ENCODE measurements around the gene INPP4B. TPM values are rescaled to one million over a fixed set of nuclear protein-coding genes. Genes with fewer than 3 reads are reported as not detected.

The INPP4B gene
- total RNA-seq, 1 donor: 46.9 TPM

GRCh38 chr4:142452161-142452855, 393.8 kb downstream of the INPP4B start:
- H3K27me3 ChIP-seq (ENCODE audit: insufficient read depth, low read length): no peaks in the 10 kb centered on the region
- no peaks in the 10 kb centered on the region for H3K4me1 ChIP-seq (ENCODE audit: insufficient read depth, low read length)
- H3K9me3 ChIP-seq (ENCODE audit: low read depth, low read length): no peaks in the 10 kb centered on the region
- H3K4me3 ChIP-seq (ENCODE audit: low read length): no peak overlapping the region

DNA sequence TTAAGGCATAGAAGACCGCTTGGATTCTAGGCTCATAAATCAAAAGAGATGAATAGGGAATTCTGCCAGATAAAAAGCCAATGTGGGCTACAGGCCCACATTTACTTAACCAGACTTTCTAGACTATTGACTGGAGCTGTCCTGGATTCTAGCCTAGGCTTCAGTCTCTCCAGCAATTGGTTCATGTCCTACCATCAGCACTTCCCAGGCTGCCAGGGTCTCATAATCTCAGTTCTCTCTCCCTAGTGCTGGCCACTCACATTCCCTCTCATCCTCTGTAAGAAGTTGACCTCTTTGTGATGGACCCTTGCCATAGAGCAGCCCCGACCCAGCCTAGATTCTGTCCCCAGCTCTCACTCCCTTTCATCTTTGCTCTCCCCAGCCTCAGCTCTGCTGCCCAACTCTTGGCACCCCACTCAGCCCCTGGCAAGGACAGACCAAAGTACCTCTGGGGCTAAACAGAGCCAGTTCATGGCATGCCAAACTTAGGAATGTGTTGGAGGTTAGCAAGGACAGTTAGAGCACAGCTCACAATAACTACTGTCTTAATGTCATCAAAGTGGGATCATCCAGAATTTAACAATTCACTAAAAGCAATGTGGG, 396.2 kb downstream of the INPP4B start:
- Histone ChIP-seq H3K4me3 (ENCODE audit: low read length) (no peak overlapping the region), H3K27me3 (ENCODE audit: insufficient read depth, low read length) (no peaks in the 10 kb centered on the region), H3K4me1 (ENCODE audit: insufficient read depth, low read length) (peaks cover 3% of the 10 kb centered on the region), H3K9me3 (ENCODE audit: low read depth, low read length) (no peaks in the 10 kb centered on the region)

DNA sequence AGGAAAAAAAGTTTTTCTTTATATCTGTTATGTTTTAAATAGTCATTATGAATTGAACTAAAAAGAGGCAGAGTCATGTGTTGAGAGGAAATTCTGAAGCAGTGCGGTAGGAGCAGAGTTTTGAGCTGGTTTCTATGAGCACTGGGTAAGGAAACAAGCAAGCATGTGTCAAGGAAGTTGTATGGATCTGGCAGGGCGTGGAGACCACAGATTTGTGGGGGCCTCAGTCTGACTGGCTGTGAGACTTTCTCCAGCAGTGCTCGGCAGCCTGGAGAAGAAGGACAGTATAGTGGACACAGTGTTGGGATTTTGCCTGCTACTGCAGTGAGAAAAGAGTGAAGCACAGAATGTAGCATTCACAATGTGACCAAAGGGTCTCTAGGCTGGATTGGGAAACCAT, 399.1 kb downstream of the INPP4B start:
- no peak overlapping the region for H3K4me3 ChIP-seq (ENCODE audit: low read length)
- H3K9me3 ChIP-seq (ENCODE audit: low read depth, low read length): no peaks in the 10 kb centered on the region
- peaks cover 3% of the 10 kb centered on the region for H3K4me1 ChIP-seq (ENCODE audit: insufficient read depth, low read length)
- no peaks in the 10 kb centered on the region for H3K27me3 ChIP-seq (ENCODE audit: insufficient read depth, low read length)

GRCh38 chr4:142443469-142443868, 402.6 kb downstream of the INPP4B start:
- H3K27me3 ChIP-seq (ENCODE audit: insufficient read depth, low read length): no peaks in the 10 kb centered on the region
- H3K4me1 ChIP-seq (ENCODE audit: insufficient read depth, low read length): peaks cover 3% of the 10 kb centered on the region
- no peak overlapping the region for H3K4me3 ChIP-seq (ENCODE audit: low read length)
- H3K9me3 ChIP-seq (ENCODE audit: low read depth, low read length): no peaks in the 10 kb centered on the region

GRCh38 chr4:142440093-142440492, 406.0 kb downstream of the INPP4B start:
- Histone ChIP-seq H3K4me3 (ENCODE audit: low read length) (no peak overlapping the region), H3K27me3 (ENCODE audit: insufficient read depth, low read length) (no peaks in the 10 kb centered on the region), H3K4me1 (ENCODE audit: insufficient read depth, low read length) (no peaks in the 10 kb centered on the region), H3K9me3 (ENCODE audit: low read depth, low read length) (no peaks in the 10 kb centered on the region)

DNA sequence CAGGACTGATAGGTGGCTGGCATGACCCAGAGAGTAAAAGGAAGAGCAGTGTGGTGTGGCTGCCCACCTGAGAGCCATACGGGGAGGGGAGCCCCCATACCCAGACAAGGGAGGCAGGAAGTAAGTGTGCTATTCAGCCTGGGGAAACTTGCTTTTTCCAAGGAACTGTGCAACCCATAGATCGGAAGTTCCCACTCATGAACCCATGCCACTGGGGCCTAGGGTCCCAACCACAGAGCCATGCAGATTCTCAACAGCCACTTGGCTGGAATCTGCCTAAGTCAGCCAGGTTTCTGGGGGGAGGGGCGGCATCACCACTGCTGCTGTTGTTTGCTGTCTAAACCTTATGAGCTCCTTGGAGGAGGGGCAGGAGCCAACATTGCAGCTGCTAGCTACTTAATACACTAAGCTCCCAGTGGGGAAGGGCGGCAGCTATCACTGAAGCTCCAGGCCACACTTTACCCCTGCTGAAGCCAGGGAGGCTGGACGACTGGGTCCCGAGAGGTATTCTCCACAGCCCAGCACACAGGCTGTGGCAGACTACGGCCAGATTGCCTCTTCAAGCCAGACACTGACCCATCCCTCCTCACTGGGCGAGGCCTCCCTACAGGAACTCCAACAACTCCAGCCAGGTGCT, 410.4 kb downstream of the INPP4B start:
- H3K4me1 ChIP-seq (ENCODE audit: insufficient read depth, low read length): no peaks in the 10 kb centered on the region

DNA sequence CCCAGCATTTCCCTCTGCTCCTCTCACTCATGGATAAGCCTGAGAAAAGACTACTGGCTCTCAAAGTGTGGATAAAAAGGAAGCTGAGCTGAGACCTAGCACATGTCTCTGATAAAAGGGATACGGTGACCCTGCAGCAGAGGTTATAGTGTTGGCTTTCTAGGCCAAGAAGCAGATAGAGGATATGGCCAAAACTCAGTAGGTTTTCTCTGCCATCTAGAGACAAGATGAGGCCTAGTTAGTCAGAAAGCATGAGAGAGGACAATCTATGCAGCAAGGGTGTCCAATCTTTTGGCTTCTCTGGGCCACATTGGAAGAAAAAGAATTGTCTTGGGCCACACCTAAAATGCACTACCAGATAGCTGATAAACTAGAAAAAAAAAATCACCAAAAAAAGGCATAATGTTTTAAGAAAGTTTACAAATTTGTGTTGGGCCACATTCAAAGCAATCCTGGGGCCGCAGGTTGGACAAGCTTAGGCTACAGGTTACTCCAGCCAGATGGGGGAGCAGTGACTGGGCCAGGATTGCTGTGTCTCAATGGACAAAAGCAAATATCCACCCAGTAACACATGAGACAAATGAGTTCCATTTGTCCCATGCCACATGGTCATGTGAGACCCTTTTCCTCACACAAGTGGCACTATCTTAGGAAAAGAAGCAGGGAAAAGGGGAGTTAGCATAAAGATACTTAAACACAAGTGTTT, 411.4 kb downstream of the INPP4B start:
- H3K4me3 ChIP-seq (ENCODE audit: low read length): no peak overlapping the region
- H3K27me3 ChIP-seq (ENCODE audit: insufficient read depth, low read length): no peaks in the 10 kb centered on the region
- H3K9me3 ChIP-seq (ENCODE audit: low read depth, low read length): no peaks in the 10 kb centered on the region
- H3K4me1 ChIP-seq (ENCODE audit: insufficient read depth, low read length): no peaks in the 10 kb centered on the region

More for the DNA sequence above, 410.4 kb downstream of the INPP4B start:
- H3K4me3 ChIP-seq (ENCODE audit: low read length): no peak overlapping the region
- H3K9me3 ChIP-seq (ENCODE audit: low read depth, low read length): no peaks in the 10 kb centered on the region
- H3K27me3 ChIP-seq (ENCODE audit: insufficient read depth, low read length): no peaks in the 10 kb centered on the region

DNA sequence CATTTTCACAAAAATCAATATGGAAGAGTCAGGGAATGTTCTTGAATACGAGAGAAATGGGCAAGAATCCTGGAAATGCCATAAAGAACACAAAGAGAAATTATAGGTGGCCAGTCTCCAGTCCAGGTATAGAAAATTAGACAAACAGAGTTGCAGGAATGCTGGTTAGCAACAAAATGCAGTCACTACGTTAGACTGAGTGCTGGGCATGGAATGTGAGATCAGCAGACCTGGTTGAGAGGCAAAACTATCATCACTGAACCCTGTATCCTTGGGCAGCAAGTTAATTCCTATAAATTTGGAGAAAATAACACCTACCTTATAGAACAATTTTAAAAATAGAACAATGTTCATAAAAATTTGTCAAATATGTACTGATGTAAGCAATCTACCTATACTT, 417.4 kb downstream of the INPP4B start:
- Histone ChIP-seq H3K9me3 (ENCODE audit: low read depth, low read length) (no peaks in the 10 kb centered on the region), H3K4me3 (ENCODE audit: low read length) (no peak overlapping the region), H3K4me1 (ENCODE audit: insufficient read depth, low read length) (no peaks in the 10 kb centered on the region), H3K27me3 (ENCODE audit: insufficient read depth, low read length) (no peaks in the 10 kb centered on the region)

- H3K4me3 ChIP-seq (ENCODE audit: low read length): no peak overlapping the region
- H3K4me1 ChIP-seq (ENCODE audit: insufficient read depth, low read length): no peaks in the 10 kb centered on the region
- no peaks in the 10 kb centered on the region for H3K27me3 ChIP-seq (ENCODE audit: insufficient read depth, low read length)
- no peaks in the 10 kb centered on the region for H3K9me3 ChIP-seq (ENCODE audit: low read depth, low read length)
Observed at GRCh38 chr4:142427456-142427855, 418.6 kb downstream of the INPP4B start.

GRCh38 chr4:142423861-142424260, 422.2 kb downstream of the INPP4B start:
- Histone ChIP-seq H3K9me3 (ENCODE audit: low read depth, low read length) (no peaks in the 10 kb centered on the region), H3K27me3 (ENCODE audit: insufficient read depth, low read length) (no peaks in the 10 kb centered on the region), H3K4me1 (ENCODE audit: insufficient read depth, low read length) (no peaks in the 10 kb centered on the region), H3K4me3 (ENCODE audit: low read length) (no peak overlapping the region)

DNA sequence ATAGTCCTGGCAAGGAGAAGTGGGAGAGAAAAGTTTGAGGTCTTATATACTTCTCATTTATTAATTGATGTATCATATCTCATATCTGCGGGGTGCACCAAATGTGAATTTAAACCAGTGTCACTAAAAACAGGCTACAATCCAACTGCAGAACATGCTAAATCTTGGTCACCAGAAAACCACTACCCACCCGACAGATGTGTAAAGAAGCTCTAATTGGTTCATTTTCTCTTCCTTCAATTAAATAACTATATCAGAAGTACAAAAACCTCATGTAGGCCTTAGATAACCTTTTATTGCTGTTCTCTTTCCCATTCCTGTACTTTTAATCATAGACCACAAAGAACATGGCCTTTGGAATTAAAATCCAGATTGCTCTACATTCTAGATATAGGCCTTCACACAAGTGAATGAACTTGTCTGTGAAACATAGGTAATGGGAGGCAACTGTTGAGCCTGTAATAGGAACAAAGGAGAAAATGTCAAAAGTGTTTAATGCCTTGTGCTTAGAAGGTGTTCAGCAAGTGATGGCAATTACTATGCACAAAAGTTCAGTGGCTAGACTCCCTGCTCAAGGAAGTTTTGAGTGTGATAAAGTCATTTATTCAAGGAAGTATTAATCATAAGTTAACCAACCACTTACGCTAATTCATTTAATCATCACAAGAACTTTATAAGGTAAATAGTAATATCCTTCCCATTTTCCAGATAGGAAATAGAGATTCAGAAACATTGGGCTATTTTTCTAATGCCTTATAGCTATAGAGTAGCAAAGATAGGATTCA, 425.6 kb downstream of the INPP4B start:
- no peaks in the 10 kb centered on the region for H3K9me3 ChIP-seq (ENCODE audit: low read depth, low read length)
- no peaks in the 10 kb centered on the region for H3K27me3 ChIP-seq (ENCODE audit: insufficient read depth, low read length)
- H3K4me3 ChIP-seq (ENCODE audit: low read length): no peak overlapping the region
- no peaks in the 10 kb centered on the region for H3K4me1 ChIP-seq (ENCODE audit: insufficient read depth, low read length)

DNA sequence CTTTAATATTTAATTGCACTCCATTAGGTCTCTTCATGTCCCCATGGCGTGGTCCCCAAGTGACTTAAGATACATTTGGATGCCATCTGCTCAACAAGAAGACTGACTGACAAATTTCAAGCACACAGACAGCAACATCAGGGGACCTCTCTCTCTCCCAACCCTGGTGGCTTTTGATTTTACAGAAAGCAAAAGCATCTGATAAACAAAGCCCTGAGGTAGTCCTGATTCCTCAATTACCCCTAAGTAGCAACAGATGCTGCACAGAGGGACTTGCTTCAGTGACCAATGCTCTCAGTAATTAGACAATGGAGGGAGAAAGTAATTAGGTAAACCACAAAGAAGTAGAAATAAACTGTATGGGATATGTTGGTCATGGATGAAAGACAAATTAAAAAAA, 426.4 kb downstream of the INPP4B start:
- Histone ChIP-seq H3K9me3 (ENCODE audit: low read depth, low read length) (no peaks in the 10 kb centered on the region), H3K4me3 (ENCODE audit: low read length) (no peak overlapping the region), H3K4me1 (ENCODE audit: insufficient read depth, low read length) (no peaks in the 10 kb centered on the region), H3K27me3 (ENCODE audit: insufficient read depth, low read length) (no peaks in the 10 kb centered on the region)

DNA sequence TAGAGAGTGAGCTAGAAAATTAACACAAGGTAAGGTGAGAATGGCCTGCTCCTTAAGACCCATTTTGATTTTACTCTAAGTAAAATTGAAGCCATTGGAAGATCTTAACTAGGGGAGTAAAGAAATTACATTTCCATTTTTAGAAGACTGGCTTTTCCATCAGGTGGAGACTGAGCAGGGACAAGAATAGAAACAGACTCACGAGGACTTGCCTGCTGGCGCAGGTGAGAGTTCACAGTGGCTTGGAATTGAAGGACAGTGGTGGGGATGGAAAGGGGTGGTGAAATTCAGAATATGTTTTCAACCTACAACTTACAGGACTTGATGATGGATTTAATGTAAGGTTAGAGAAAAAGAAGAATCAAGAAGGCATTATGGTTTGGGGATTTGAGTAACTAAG, 427.4 kb downstream of the INPP4B start:
- H3K4me1 ChIP-seq (ENCODE audit: insufficient read depth, low read length): no peaks in the 10 kb centered on the region
- H3K27me3 ChIP-seq (ENCODE audit: insufficient read depth, low read length): no peaks in the 10 kb centered on the region
- H3K9me3 ChIP-seq (ENCODE audit: low read depth, low read length): no peaks in the 10 kb centered on the region
- no peak overlapping the region for H3K4me3 ChIP-seq (ENCODE audit: low read length)

- H3K27me3 ChIP-seq (ENCODE audit: insufficient read depth, low read length): no peaks in the 10 kb centered on the region
- no peaks in the 10 kb centered on the region for H3K9me3 ChIP-seq (ENCODE audit: low read depth, low read length)
- no peak overlapping the region for H3K4me3 ChIP-seq (ENCODE audit: low read length)
- no peaks in the 10 kb centered on the region for H3K4me1 ChIP-seq (ENCODE audit: insufficient read depth, low read length)
Observed at GRCh38 chr4:142416711-142417275, 429.3 kb downstream of the INPP4B start.

Data from mononuclear cell (primary cell).